HL-60/S4 (cell line): Measurements from ENCODE around the gene CTPS2.
"Not testable (repeated sequence)": the region's sequence is repeated elsewhere in the genome, so short reads cannot be mapped to it uniquely, and the experiment has no call there.

Source experiments
- in situ Hi-C: fragments of 300-500 bp; cut with MboI; formaldehyde crosslinking; loops from 2 replicates; pipeline ENCODE4 v1.14.3; 2022; ENCODE audit warnings: low sequenced_read_pairs

The CTPS2 gene

DNA sequence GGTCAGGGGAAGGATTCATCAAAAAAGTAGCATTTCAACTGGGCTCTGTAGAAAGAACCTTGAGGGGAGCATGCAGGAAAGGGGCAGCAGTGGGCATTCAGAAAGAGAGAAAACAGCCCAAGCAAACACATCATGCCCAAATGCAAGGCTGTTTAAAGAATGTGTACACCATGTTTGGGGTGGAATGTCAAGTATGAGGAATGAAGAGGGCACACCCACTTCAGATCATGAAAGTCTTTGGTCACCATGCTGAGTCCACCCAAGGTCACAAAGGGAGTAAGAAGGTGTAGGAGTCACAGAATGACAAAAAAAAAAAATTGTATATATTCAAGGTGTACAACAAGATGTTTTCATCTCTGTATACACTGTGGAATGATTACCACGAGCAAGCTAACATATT is 53.1 kb downstream of the CTPS2 start:
- in situ Hi-C loops: no loop called here

DNA sequence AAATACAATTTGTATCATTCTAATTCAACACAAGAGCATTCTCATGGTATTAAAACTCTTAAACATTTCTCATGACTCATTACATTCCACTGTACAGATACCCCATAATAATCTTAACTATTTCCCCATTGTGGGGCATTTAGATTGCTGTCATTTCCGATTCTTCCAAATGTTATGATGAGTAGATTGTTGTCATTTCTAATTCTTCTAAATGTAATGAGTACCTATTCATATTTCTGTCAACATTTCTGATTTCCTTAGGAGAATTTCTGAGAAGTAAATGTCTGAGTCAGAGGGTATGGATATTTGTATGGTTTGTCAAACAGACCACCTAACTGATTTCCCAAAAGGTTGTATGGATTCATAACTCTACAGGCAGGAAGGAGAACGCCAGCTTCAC is 54.2 kb downstream of the CTPS2 start:
- in situ Hi-C loops: no loop called here

DNA sequence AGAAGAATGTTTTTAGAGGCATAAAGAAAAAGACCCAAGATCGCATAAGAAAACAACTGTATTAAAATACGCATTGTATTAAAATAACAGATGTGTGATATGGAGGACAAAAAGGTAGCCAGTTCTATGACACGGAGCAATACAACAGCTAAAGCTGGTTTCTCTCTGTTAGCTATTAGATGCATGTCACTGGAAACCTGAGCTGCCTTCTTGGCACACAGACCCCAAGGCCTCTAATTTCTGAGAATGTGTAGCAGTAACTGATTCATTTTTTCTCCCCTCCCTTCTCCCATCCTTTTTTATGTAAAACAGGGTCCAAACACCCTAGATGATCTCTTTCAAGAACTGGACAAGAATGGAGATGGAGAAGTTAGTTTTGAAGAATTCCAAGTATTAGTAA is 58.4 kb downstream of the CTPS2 start:
- in situ Hi-C loops: no loop called here

DNA sequence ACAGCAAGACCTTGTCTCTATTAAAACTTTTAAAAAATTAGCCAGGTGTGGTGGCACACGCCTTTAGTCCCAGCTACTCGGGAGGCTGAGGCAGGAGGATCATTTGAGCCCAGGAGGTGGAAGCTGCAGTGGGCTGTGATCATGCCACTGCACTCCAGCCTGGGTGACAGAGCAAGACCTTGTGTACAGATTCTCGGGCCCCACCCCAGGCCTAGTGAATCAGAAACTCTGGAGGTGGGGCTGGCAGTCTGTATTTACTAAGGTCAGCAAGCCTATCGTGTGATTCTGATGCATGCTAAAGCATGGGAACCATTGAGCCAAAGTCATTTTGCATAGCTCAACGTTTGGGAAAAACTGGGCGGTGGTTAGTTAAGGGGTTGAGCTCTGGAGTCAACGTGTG is 59.0 kb downstream of the CTPS2 start:
- in situ Hi-C loops: no loop called here

DNA sequence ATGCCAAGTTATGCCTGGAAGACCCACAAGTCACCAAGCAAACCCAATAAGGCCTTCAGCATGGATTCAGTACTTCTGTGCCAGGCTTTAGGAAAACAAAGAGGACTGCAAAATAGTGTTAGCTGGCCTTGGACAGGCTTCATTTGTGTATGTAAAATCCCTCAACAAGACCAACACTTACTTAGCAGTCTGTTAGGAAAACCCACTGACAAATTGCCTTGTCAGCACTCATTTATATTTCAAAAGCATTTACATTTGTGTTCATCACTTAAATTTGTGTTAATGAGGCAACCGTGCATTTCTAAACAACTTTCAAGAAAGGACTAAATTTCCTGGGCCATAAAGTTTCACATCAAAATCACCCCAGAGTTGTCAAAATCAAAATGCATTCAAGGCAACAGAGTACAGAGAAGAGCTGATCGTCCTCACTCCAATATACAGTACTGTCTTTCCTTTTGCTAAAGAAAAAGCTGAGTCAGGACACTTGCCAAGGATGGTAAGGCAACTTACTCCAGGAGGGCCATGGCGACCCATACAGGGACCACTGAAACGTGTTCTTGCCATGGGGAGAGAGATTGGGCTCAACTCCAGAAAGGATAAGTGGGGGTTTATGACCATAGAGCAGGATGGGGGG is 61.0 kb downstream of the CTPS2 start:
- in situ Hi-C loops: no loop called here

DNA sequence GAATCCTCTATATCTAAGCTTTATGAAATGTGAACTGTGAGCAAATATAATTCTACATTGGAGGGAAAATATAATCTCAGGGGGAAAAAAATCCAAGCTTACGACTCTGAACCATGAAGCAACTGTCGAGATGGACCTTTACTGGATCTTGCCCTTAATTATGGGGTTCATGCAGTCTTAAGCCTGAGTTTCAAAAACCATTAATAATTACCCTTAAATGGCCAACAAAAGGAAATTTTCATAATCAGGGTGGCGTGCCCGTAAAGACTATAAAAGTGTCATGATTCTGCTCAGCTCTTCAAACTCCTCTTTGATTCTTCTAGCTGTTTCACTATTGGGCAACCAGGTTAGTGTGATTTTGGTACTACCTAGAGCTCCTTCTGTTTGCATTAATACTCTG is 62.6 kb downstream of the CTPS2 start, which contains the start of gene S100G:
Gene S100G (plus strand): TSS at position 301 of the 400 bp plus-strand sequence. CDS start 849 bp downstream, outside the sequence.
- in situ Hi-C loops: no loop called here

DNA sequence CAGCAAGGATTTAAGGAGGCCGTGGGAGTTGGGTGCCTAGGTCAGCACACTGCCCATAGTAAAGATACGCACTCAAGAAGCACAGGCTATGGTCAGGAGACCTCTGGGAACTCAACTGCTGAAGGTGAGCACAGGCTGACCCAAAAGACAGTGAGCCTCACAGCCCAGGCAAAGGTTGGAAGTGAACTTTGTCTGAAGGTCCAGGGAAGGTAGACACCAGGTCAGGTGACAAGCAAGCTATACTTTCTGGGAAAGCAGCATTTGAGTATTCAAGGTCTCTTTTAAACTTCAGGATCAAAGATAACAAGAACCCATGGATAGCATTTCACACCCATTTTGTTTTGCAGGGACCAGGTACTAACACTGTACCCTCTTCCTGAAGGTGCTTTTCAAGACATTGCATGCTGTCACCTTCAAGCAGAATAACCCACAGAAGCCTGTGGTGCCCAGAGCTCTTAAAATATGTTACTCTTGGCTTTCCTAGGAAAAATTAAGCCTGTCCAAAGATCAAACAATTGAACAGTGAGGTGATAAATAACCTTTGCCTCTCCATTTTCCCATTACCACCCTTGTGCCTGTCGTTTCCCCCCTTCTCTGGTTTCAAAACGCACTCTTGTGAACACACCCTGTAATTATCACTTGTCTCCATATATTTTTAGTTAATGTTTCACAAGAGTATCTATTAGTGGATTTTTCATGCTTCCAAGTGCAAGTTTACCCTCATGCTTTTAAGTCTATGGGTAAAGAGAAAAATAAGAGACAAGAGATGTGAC is 65.9 kb downstream of the CTPS2 start:
- in situ Hi-C loops: no loop called here

DNA sequence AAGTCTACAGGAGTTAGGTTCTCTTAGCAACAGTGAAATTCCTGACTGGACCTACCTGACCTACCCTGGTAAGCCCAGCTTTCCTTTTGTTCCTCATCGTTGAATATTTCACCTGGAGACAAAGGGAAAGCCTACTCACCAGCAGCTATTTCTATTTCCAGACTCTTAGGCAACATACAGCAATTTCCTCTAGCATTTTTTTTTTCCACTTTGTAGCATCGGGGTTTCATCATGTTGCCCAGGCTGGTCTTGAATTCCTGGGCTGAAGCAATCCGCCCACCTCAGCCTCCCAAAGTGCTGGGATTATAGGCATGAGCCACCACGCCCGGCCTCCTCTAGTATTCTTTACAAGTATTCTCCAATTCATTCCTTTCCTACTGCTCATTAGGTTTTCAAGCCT is 69.3 kb downstream of the CTPS2 start:
- in situ Hi-C loops: no loop called here

DNA sequence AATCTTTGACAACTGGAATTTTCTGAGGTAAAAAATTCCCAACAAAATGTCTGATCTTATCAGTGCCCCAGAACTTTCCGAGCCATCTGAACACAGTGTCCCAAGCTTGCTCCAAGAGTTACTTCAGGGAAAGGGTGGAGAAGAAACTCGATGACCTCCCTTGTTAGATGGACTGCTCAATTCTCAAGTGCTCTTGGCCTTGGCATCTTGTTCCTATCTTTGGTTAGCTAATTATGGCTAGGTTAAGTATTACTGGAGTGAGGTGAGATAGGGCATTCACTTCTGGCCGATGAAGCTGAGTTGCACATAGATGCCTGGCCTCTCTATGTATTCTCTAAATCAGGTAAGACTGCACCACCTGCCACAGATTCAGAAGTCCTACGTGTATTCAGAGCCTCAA is 71.6 kb downstream of the CTPS2 start:
- in situ Hi-C loops: no loop called here

DNA sequence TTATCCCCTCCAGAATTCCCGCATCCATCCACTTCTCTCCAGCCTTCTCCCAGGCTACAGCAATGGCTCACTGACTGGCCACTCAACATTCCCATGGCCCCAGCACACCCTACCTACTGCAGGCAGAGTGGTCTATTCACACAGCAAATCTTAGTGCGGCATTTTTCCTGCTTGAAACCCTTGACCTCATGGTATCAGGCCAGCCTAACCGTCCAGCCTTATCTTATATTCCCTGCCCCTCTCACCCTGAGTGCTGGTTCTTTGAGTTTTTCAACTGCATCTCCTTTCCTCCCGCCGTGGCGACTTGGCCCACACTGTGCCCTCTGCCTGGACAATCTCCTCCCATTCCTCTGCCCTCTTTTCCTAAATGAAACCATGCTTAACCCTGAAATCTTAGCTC is 72.5 kb downstream of the CTPS2 start:
- in situ Hi-C loops: no loop called here

DNA sequence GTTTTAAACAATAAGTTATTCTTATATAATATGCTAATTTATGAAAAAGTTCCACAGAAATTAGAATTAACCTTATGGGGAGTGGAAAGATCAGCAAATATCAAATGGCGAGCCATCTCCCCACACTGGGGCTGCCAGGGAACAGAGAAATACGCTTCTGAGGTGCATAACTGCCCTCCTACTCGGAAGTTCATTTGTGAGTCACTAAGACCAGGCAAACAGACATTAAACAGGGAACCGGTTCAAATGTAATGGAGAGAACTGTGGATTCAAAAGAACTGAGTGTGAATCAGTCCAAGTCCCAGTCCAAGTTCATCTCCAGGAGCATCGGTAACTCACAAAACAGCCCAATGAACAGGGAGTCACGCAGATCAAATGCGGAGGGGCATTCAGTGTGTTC is 73.9 kb downstream of the CTPS2 start:
- in situ Hi-C loops: no loop called here

DNA sequence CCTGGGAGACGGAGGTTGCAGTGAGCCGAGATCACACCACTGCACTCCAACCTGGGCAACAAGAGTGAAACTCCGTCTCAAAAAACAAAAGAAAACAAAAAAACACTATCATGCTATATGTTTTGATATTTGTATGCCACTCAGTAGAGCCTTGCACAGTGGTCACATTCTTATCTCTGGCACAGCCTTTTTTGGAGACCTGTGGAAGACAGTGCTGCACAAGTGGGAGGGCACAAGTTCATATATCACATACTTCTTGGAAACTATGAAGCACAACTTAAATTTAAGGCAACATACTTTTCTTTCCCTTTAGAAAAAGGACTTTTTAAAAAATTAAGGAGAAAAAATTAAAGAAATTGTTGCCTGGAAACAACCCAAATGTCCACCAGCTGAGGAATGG is 76.9 kb downstream of the CTPS2 start:
- in situ Hi-C loops: no loop called here

DNA sequence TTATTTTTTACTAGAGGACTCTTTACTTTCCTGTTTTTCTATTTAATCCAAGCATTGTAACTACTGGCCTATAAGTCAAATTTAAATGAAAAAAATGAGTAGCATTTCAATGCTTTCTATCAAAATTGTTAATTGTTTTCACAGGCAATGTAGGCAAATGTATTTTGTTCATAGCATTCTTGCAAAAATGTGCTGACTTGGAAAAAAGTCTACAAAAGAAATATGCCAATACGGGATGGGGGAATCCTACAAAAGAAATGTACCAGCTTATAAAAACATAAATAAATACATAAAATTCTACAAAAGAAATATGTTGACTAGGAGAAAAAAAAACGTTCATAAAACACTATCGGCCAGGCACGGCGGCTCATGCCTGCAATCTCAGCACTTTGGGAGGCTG is 77.4 kb downstream of the CTPS2 start:
- in situ Hi-C loops: no loop called here

DNA sequence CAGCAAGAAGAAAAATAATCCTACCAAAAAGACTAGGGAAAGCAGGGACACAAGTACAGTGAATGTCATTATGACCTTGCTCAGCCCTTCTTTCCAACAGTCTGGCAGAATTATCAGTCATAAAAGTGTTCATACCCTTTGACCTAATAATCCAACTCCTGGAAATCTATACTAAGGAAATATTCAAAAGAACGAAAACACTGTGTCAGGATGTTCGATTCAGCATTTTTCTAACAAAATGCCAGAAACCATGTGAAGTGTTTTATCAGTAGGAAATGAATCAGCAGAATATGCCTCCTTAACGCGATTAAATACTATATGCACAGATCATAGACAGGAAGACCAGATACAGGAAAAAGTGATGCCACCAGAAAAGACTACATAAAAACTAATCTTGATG is 78.7 kb downstream of the CTPS2 start:
- in situ Hi-C loops: no loop called here

DNA sequence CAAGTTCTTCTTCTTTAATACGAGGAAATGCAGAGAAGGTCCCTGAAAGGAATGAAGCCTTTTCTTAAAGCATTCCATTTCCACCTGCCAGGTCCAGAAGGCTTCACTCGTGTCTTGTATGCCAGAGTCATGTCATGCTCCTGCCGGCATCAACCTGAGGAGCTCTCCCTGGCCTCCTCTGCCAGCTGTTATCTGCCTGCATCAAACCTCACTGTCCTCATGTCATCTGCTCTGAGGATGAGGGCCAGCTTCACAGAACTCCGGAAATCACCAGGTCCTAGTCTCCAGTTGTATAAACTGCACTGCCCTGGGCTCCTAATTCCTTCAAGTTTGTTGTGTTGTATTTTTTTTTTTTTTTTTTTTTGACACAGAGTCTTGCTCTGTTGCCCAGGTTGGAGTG is 82.6 kb downstream of the CTPS2 start:
- in situ Hi-C loops: no loop called here

DNA sequence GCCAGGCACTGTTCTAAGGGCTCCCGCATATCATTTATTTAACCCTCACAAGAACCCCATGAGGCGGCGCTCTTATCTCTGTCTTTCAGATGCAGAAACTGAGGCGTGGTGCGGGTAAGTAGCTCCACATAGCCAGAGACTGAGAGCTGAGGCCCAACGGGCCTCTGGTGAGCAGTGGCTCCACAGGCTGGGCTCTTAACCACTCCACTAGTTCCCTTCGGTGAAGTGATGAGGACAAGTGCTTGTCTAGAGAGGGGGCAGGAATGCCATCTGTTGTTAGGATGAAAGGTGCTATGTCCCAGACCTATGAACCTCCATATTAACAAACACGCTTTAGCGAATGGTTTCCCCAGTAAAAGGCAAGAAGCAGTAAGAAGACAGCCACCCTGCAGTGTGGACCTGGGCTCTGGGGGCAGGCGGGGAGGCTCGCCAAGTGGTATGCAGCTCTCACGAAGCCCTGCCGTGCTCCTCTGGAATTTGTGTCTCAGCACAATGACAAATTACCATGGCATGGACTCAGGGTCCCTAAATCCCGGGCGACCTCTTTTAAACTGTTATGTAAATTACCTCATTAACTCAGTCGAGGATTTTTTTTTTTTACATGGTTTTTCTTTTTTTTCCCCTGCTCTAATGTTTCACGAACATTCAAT is 83.4 kb downstream of the CTPS2 start:
- in situ Hi-C loops: no loop called here

DNA sequence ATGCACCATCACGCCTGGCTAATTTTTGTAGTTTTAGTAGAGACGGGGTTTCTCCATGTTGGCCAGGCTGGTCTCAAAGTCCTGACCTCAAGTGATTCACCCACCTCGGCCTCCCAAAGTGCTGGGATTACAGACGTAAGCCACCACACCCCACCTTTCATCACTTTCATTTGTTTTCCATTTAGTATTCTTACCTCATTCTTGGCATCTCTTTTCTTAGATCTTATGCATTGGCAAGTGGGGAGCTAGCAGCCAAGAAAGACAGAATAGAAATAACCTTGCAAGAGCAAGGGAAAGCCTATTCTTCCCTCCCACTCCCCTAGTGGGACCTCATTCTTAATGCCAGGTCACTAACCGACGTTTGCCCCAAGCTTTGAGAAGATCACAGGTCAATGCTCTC is 84.0 kb downstream of the CTPS2 start:
- in situ Hi-C loops: not testable (repeated sequence)

DNA sequence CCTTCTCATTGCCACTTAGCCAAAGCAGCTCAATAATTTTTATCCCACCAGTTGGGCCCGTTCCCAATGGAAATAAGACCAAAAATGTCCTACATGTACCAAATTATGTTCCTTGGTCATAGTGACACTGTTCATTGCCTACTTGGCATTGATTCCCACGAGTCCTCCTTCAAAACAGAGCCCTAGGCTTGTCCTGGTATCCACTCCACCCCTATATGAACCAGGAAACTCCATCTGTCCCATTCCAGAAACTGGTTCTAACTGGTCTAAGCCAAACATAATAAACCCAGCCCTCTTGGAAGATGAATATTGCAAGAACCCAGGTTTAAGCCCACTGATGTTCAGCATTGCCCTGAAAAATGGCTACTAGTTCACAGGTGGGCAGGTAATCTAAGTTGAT is 93.4 kb downstream of the CTPS2 start:
- in situ Hi-C loops: no loop called here

DNA sequence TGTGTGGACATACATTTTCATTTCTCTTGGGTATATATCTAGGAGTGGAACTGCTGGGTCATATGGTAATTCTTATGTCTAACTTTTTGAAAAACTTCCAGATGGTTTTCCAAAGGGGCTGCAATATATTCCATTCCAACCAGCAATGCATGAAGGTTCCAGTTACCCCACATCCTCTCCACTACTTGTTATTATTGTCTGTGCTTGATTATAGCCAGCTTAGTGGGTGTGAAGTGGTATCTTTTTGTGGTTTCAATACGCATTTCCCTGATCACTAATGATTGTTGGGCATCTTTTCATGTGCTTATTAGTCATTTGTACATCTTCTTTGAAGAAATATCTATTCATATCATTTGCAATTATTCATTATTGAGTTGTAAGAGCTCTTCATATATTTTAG is 94.0 kb downstream of the CTPS2 start:
- in situ Hi-C loops: no loop called here

DNA sequence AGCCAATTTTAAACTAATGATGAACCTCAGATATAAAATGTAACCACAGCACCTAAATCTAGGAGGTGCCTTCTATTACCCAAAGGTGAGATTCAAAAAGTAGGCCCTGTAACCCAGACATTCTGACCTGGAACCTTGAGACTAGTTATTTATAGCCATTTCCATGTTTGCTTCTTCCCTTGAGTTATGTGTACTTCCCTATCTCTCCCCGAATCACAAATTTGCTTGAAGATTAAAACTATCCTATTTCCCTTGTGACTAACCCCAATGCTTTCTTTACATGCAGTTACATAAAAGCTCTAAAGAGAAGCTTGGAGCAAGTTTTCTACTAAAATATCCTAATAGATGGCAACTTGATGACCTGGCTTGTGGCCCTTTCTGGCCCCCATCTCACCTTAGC is 95.1 kb downstream of the CTPS2 start:
- in situ Hi-C loops: no loop called here

DNA sequence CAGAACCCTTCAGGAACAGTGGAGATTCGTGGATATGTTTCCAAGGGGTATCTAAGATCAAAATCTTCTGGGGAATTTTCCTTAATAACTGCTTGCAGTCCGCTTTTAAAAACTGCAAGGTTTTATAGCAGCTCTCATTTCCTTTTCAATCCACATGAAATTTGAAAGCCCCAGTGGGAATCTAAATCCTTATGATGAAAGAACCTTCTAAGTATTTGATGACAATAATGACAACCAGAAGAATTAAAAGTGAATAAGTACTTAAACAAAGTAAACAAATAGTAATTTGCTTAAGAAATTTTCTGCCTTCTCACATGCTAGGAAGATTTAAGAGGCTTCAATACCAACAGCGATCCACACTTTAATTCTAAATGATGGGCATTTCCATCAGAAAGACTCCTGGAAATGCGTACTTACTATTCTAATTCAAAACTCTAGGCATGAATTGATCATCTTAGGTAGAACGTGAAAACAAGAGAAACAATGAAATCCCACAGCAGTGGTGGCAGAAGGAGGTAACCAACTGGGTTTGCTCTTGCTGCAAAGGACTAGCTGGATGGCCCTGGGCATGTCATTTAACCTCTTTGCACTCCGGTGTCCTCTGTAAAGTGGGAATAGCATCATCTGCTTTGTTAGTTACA is 100.1 kb downstream of the CTPS2 start:
- in situ Hi-C loops: no loop called here

DNA sequence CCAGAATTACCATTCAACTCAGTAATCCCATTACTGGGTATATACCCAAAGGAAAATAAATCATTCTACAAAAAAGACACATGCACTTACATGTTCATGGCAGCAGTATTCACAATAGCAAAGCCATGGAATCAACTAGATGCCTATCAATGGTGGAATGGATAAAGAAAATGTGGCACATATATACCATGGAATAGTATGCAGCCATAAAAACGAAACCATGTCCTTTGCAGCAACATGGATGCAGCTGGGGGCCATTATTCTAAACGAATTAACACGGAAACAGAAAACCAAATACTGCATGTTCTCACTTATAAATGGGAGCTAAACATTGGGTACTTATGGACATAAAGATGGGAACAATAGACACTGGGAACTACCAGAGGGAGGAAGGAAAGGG is 101.8 kb downstream of the CTPS2 start:
- in situ Hi-C loops: not testable (repeated sequence)
